H1 (cell line): ENCODE measurements around the gene PTPN22. TPM values are rescaled to one million over a fixed set of nuclear protein-coding genes. Genes with fewer than 3 reads are reported as not detected.
A peak's percentile ranks its signal among the peaks of the same experiment; 100 is the strongest.

Experiments
- CTCF ChIA-PET: fragments of 300-600 bp; sonication (Branson Sonifier 250); formaldehyde crosslinking; loops from one replicate; lab custom pipeline; 2021; ENCODE audit not compliant: partially characterized antibody; lab: Charles Lee
- POLR2A ChIA-PET: fragments of 300-600 bp; sonication (Branson Sonifier 250); formaldehyde crosslinking; loops from one replicate; lab custom pipeline; 2021; ENCODE audit warnings: inconsistent platforms; ENCODE audit not compliant: partially characterized antibody; lab: Charles Lee
- DNase-seq, 2 experiments: peaks; one replicate each; pipeline versions ENCODE4 v3.0.0 to v3.0.0-alpha.2; 2010 to 2022; ENCODE audit warnings: low spot score in 2 of 2, low read depth in 1 of 2, mixed read lengths in 1 of 2
- FAIRE-seq: peaks from 2 replicates; lab custom pipeline; 2011; peaks lifted over from hg19 to GRCh38; lab: Jason Lieb, UNC
- H2AFZ ChIP-seq: 2 replicates; pipeline ENCODE4 v1.8.1; 2012; ENCODE audit warnings: low read length, inconsistent platforms
- H2AK5ac ChIP-seq: 2 replicates; pipeline ENCODE4 v1.6.1; 2013; ENCODE audit warnings: low read depth, low read length
- H2BK120ac ChIP-seq: replicated peaks from 2 replicates; pipeline ENCODE3; 2013; ENCODE audit warnings: low read depth, low read length, inconsistent platforms
- H2BK12ac ChIP-seq: 2 replicates; pipeline ENCODE4 v1.6.1; 2013; ENCODE audit warnings: low read depth, low read length
- H2BK15ac ChIP-seq: 2 replicates; pipeline ENCODE4 v1.6.1; 2013; ENCODE audit warnings: low read length
- H2BK20ac ChIP-seq: 2 replicates; pipeline ENCODE4 v1.6.1; 2013; ENCODE audit warnings: low read length
- H2BK5ac ChIP-seq: 2 replicates; pipeline ENCODE4 v1.6.1; 2013; ENCODE audit warnings: low read depth, low read length
- H3K14ac ChIP-seq: 2 replicates; pipeline ENCODE4 v1.6.1; 2013; ENCODE audit warnings: inconsistent platforms; ENCODE audit not compliant: insufficient read length
- H3K18ac ChIP-seq: 2 replicates; pipeline ENCODE4 v1.6.1; 2013; ENCODE audit warnings: low read length; ENCODE audit errors: extremely low read depth
- H3K23ac ChIP-seq: 2 replicates; pipeline ENCODE4 v1.6.1; 2013; ENCODE audit warnings: inconsistent platforms; ENCODE audit not compliant: insufficient read length
- H3K23me2 ChIP-seq: 2 replicates; pipeline ENCODE4 v1.6.1; 2013; ENCODE audit warnings: low read depth, low read length
- H3K27ac ChIP-seq: 2 replicates; pipeline ENCODE4 v1.6.1; 2011; ENCODE audit warnings: low read depth, low read length, inconsistent platforms
- H3K27me3 ChIP-seq, 4 experiments: replicated peaks in 1 of 4; 1 replicate in 1 of 4; 2 replicates in 3 of 4; pipeline versions ENCODE4 v1.6.1 to v1.8.1; 2011 to 2013; ENCODE audit warnings: low read length in 3 of 4, mild to moderate bottlenecking in 3 of 4, inconsistent platforms in 2 of 4, mixed read lengths in 2 of 4, moderate library complexity in 1 of 4; ENCODE audit not compliant: control insufficient read depth in 3 of 4, insufficient read depth in 3 of 4; ENCODE audit errors: extremely low read depth in 1 of 4
- H3K36me3 ChIP-seq, 4 experiments: 2 replicates each; pipeline versions ENCODE4 v1.6.1 to v1.8.1; 2011 to 2013; ENCODE audit warnings: mild to moderate bottlenecking in 4 of 4, low read length in 3 of 4, moderate library complexity in 2 of 4, control low read depth in 1 of 4, inconsistent platforms in 1 of 4; ENCODE audit not compliant: insufficient read depth in 4 of 4, control insufficient read depth in 2 of 4
- H3K4ac ChIP-seq: replicated peaks from 2 replicates; pipeline ENCODE3; 2013; ENCODE audit warnings: low read length, low read depth, mixed read lengths, inconsistent platforms; ENCODE audit not compliant: insufficient read length
- H3K4me1 ChIP-seq, 4 experiments: replicated peaks in 1 of 4; 1 replicate in 1 of 4; 2 replicates in 3 of 4; pipeline versions ENCODE4 v1.6.1 to v1.8.1; 2011 to 2013; ENCODE audit warnings: low read length in 3 of 4, inconsistent platforms in 2 of 4, mixed read lengths in 1 of 4; ENCODE audit not compliant: insufficient read depth in 4 of 4, control insufficient read depth in 3 of 4
- H3K4me2 ChIP-seq, 2 experiments: 2 replicates each; pipeline versions ENCODE4 v1.6.1 to v1.8.1; 2011 to 2013; ENCODE audit warnings: low read depth in 2 of 2, low read length in 2 of 2, control low read depth in 1 of 2, inconsistent platforms in 1 of 2, mild to moderate bottlenecking in 1 of 2; ENCODE audit not compliant: insufficient read depth in 1 of 2
- H3K4me3 ChIP-seq, 4 experiments: fragments of 200-600, 300-600 bp in 1 of 4; sonication (generic), shearing (Covaris generic), sonication (Bioruptor Twin) in 1 of 4; 2 replicates each; pipeline versions ENCODE4 v1.5.1 to v1.8.1; 2011 to 2016; ENCODE audit warnings: low read length in 4 of 4, low read depth in 3 of 4, control low read depth in 2 of 4, inconsistent platforms in 2 of 4, mild to moderate bottlenecking in 2 of 4, mixed read lengths in 1 of 4, moderate library complexity in 1 of 4; ENCODE audit not compliant: insufficient read depth in 2 of 4; ENCODE audit errors: extremely low read depth in 1 of 4
- H3K56ac ChIP-seq: replicated peaks from 2 replicates; pipeline ENCODE3; 2013; ENCODE audit warnings: low read depth, mild to moderate bottlenecking, mixed read lengths, low read length, inconsistent platforms; ENCODE audit not compliant: insufficient read length
- H3K79me1 ChIP-seq: 2 replicates; pipeline ENCODE4 v1.6.1; 2013; ENCODE audit warnings: low read depth, low read length, control low read depth
- H3K79me2 ChIP-seq, 2 experiments: 2 replicates each; pipeline versions ENCODE4 v1.6.1 to v1.8.1; 2012 to 2013; ENCODE audit warnings: low read length in 2 of 2, mild to moderate bottlenecking in 2 of 2, inconsistent platforms in 1 of 2; ENCODE audit not compliant: insufficient read depth in 2 of 2, control insufficient read depth in 1 of 2
- H3K9ac ChIP-seq, 4 experiments: replicated peaks in 1 of 4; 1 replicate in 1 of 4; 2 replicates in 3 of 4; pipeline versions ENCODE4 v1.6.1 to v1.8.1; 2011 to 2013; ENCODE audit warnings: low read depth in 3 of 4, low read length in 3 of 4, control low read depth in 2 of 4, mild to moderate bottlenecking in 2 of 4, moderate library complexity in 2 of 4, inconsistent platforms in 1 of 4; ENCODE audit errors: extremely low read depth in 1 of 4
- H3K9me3 ChIP-seq, 2 experiments: 2 replicates each; pipeline versions ENCODE4 v1.6.1 to v1.8.1; 2012 to 2013; ENCODE audit warnings: mild to moderate bottlenecking in 2 of 2, moderate library complexity in 2 of 2, control low read depth in 1 of 2, inconsistent platforms in 1 of 2, low read depth in 1 of 2, low read length in 1 of 2, mixed read lengths in 1 of 2; ENCODE audit not compliant: insufficient read depth in 2 of 2
- H4K20me1 ChIP-seq, 2 experiments: replicated peaks in 1 of 2; 2 replicates each; pipeline versions ENCODE3 to v1.8.1; 2011 to 2013; ENCODE audit warnings: inconsistent platforms in 2 of 2, low read length in 2 of 2, mild to moderate bottlenecking in 1 of 2; ENCODE audit not compliant: insufficient read depth in 2 of 2, control insufficient read depth in 1 of 2
- H4K5ac ChIP-seq: 2 replicates; pipeline ENCODE4 v1.6.1; 2013; ENCODE audit warnings: low read length, low read depth, mixed read lengths, inconsistent platforms; ENCODE audit not compliant: insufficient read length
- H4K8ac ChIP-seq: 2 replicates; pipeline ENCODE4 v1.8.0; 2013; ENCODE audit warnings: mild to moderate bottlenecking, moderate library complexity, low read length, inconsistent platforms; ENCODE audit not compliant: insufficient read depth; ENCODE audit errors: extremely low read depth
- H4K91ac ChIP-seq: replicated peaks from 2 replicates; pipeline ENCODE3; 2013; ENCODE audit warnings: low read length, mixed read lengths, inconsistent platforms; ENCODE audit not compliant: insufficient read length
- MAFK ChIP-seq: IDR thresholded peaks from 2 replicates; pipeline ENCODE4 v1.6.1; 2012; ENCODE audit warnings: low read depth, mild to moderate bottlenecking, improper control_type of control experiment, low read length
- SAP30 ChIP-seq: fragments of 300-600 bp; sonication (generic); IDR thresholded peaks from 2 replicates; pipeline ENCODE4 v1.7.1; 2012; ENCODE audit warnings: low read length, moderate library complexity, mild to moderate bottlenecking, inconsistent platforms; ENCODE audit not compliant: insufficient read depth, insufficient replicate concordance
- WGBS, 2 experiments: shearing (Covaris generic) in 1 of 2; methylation state at CpG; one replicate each; pipeline versions ENCODE4 v1.1.6 to v1.1.7; 2013 to 2015; ENCODE audit warnings: low lambda C conversion rate in 2 of 2, mixed read lengths in 2 of 2, inconsistent platforms in 1 of 2, low coverage in 1 of 2, missing lambda C conversion rate in 1 of 2; ENCODE audit not compliant: insufficient replicate concordance in 2 of 2, insufficient coverage in 1 of 2, insufficient read length in 1 of 2; ENCODE audit errors: extremely low coverage in 1 of 2, missing lambda C conversion rate in 1 of 2; 5-methylcytosine and 5-hydroxymethylcytosine counted together
- polyA plus RNA-seq, 7 experiments: library from polyadenylated mRNA; depleted of rRNA in 3 of 7; stranded (reverse) in 5 of 7; unstranded in 2 of 7; fragments of >200 nt in 5 of 7; fragments of 200-250 nt in 2 of 7; gene quantifications; 1 replicate in 5 of 7; 2 replicates in 1 of 7; 4 replicates in 1 of 7; pipeline versions ENCODE4 v1.2.1 to v1.2.3, GENCODE V29; 2011 to 2013; ENCODE audit warnings: missing spikeins in 2 of 7, mixed read lengths in 2 of 7
- total RNA-seq: library from RNA; stranded (reverse); fragmentation: NEBNext Ultra II Directional; extraction: Animal tissue kit (Norgen Biotek cat#: 25700); gene quantifications from 2 replicates; pipeline ENCODE4 v1.2.1, GENCODE V29; 2021

PTPN22 gene
- total and polyA plus RNA-seq, 2 of the 8 experiments (the other 6 are each of a cell fraction or from before 2014, with no cell fraction given), result not detected

DNA sequence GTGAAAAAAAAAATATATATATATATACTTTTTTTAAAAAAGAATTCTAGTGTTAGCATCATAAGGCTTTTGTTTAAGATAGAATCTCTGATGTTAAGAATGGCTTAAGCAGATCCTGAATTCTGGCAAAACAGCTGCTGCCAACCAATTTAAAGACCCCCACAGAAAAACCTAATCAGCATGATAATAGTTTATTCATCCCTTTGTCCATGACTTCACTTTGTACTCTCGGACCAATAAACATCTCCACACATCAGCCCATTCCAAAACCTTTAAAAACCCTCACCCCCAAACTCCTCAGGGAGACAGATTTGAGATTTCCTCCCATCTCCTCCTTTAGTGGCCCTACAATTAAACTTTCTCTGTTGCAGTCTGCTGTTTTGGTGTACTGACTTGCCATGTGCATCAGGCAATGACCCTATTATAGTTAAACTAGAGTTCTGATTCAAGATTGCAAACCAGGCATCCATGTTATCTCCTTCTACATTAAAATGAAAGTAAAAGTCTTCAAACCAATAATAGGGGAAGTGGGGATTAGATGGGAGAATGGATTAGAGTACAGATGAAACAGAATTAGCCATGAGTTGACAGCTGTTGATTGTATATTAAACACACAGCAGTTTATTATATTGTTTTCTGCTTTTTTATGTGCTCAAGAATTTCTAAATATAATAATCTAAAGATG is 102.5 kb downstream of the PTPN22 start:
- no peak overlapping the region for H2BK20ac ChIP-seq
- H2BK12ac ChIP-seq, result no peak overlapping the region
- no peak overlapping the region for H2BK5ac ChIP-seq
- H3K4me2 ChIP-seq, result peak overlapping the region in 1 of 2 experiments; percentile 18; a peak in 1 of 4 replicates
- no peak overlapping the region for H3K9ac ChIP-seq
- peaks cover 0 to 18% (median 6%) of the 10 kb centered on the region in 4 experiments; a peak in 6 of 8 replicates for H3K36me3 ChIP-seq
- H3K23ac ChIP-seq, result no peak overlapping the region
- peaks cover 0 to 1% (median 0%) of the 10 kb centered on the region in 4 experiments; a peak in 1 of 7 replicates for H3K27me3 ChIP-seq
- H2BK120ac ChIP-seq, result no peak overlapping the region
- H3K27ac ChIP-seq, result no peak overlapping the region
- peak overlapping the region in 1 of 4 experiments; percentile 29; a peak in 1 of 8 replicates for H3K4me3 ChIP-seq
- H4K5ac ChIP-seq, result peak overlapping the region; percentile 39
- 24% methylated on average over 1 of the region's 1 CpG; no CpG with 5 or more reads in 1 of the 2 experiments for WGBS, 2 experiments
- no peaks in the 10 kb centered on the region for H3K9me3 ChIP-seq
- H4K20me1 ChIP-seq, result no peaks in the 10 kb centered on the region
- no peak overlapping the region for H4K8ac ChIP-seq
- H2AK5ac ChIP-seq, result no peak overlapping the region
- peaks cover 0 to 10% (median 2%) of the 10 kb centered on the region in 4 experiments; a peak in 3 of 7 replicates for H3K4me1 ChIP-seq
- FAIRE-seq, result peak; percentile 69
- H3K14ac ChIP-seq, result no peak overlapping the region
- H3K18ac ChIP-seq, result peak overlapping the region; percentile 64; the same call in 1 of the 2 replicates
- POLR2A ChIA-PET, result interaction anchor here (2.0 kb wide), 1 partner anchor 10 kb away, joined by 13 read pairs; the partner anchor contains the start of gene PHTF1
- H4K91ac ChIP-seq, result no peak overlapping the region
- no peak overlapping the region for H2AFZ ChIP-seq
- no peak overlapping the region for H3K4ac ChIP-seq
- no peaks in the 10 kb centered on the region for H3K79me1 ChIP-seq
- CTCF ChIA-PET, result interaction anchor here (1.2 kb wide), 2 partner anchors 10 to 22 kb away, joined by 3 read pairs; no protein-coding TSS in a partner anchor
- H3K23me2 ChIP-seq, result no peaks in the 10 kb centered on the region; the same call in 1 of the 2 replicates
- no peaks in the 10 kb centered on the region for H3K79me2 ChIP-seq
- DNase-seq, result no peak
- no peak overlapping the region for H2BK15ac ChIP-seq
- H3K56ac ChIP-seq, result no peak overlapping the region
- TF ChIP-seq MAFK, result no peak
- TF ChIP-seq SAP30, result no peak
